AG04450 (cell line): ENCODE results near the gene DROSHA. TPM values are rescaled to one million over a fixed set of nuclear protein-coding genes. Genes with fewer than 3 reads are reported as not detected.

ENCODE experiments used
- CTCF ChIA-PET: fragments of 300-600, 350-600 bp; formaldehyde crosslinking; extraction: SDS; loops from one replicate; lab custom pipeline; 2022; ENCODE audit warnings: antibody characterized with exemption, inconsistent platforms; lab: Charles Lee
- POLR2A ChIA-PET: fragments of 350-600 bp; formaldehyde crosslinking; extraction: SDS; loops from one replicate; lab custom pipeline; 2021; ENCODE audit warnings: antibody characterized with exemption, inconsistent platforms; lab: Yijun Ruan, JAX
- DNase-seq: peaks from one replicate; pipeline ENCODE4 v3.0.0-alpha.2; 2011; ENCODE audit warnings: low read depth, low spot score
- H3K27ac ChIP-seq: one replicate; pipeline ENCODE4 v1.5.1; 2012; ENCODE audit warnings: low read depth, low read length, control low read depth
- H3K27me3 ChIP-seq: one replicate; pipeline ENCODE4 v1.6.0; 2012; ENCODE audit warnings: low read length; ENCODE audit not compliant: control insufficient read depth, insufficient read depth
- H3K4me3 ChIP-seq: 2 replicates; pipeline ENCODE4 v1.5.1; 2011; ENCODE audit warnings: mild to moderate bottlenecking, low read depth, low read length, control low read depth
- H3K9me3 ChIP-seq: 2 replicates; pipeline ENCODE4 v1.5.1; 2012; ENCODE audit warnings: low read length; ENCODE audit not compliant: control insufficient read depth, insufficient read depth
- polyA plus RNA-seq: library from polyadenylated mRNA; depleted of rRNA; stranded (reverse); fragments of >200 nt; gene quantifications from 2 replicates; pipeline ENCODE4 v1.2.3, GENCODE V29; 2011
- TF ChIP-seq, protein P1 (sequence below): IDR thresholded peaks from 2 replicates; pipeline ENCODE4 v1.5.1; 2011; ENCODE audit warnings: low read depth, low read length, control low read depth, inconsistent platforms

DROSHA gene
- polyA plus RNA-seq, 1 experiment: 65.0 TPM

DNA sequence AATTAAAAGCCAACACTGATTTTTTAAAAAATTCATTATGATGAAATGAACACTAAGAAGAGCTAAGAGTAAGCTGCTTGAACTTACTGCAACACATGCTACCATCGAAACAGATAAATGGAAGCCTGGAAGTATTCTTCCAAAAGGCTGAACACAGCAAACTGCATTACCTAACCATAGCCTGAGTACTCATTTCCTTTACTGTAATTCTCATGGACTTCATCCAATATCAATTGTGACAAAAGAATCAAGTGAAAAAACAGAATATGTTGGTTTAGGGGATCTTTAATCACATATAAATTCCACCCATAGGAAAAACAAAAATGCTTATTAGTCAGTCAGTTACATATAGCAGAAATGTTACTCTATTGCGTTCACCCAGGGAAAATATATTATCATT lies 68.5 kb downstream of the DROSHA start:
- no peak overlapping the region for H3K4me3 ChIP-seq
- H3K27me3 ChIP-seq: no peaks in the 10 kb centered on the region
- TF ChIP-seq, protein P1, sequence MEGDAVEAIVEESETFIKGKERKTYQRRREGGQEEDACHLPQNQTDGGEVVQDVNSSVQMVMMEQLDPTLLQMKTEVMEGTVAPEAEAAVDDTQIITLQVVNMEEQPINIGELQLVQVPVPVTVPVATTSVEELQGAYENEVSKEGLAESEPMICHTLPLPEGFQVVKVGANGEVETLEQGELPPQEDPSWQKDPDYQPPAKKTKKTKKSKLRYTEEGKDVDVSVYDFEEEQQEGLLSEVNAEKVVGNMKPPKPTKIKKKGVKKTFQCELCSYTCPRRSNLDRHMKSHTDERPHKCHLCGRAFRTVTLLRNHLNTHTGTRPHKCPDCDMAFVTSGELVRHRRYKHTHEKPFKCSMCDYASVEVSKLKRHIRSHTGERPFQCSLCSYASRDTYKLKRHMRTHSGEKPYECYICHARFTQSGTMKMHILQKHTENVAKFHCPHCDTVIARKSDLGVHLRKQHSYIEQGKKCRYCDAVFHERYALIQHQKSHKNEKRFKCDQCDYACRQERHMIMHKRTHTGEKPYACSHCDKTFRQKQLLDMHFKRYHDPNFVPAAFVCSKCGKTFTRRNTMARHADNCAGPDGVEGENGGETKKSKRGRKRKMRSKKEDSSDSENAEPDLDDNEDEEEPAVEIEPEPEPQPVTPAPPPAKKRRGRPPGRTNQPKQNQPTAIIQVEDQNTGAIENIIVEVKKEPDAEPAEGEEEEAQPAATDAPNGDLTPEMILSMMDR: no peak
- POLR2A ChIA-PET: no interaction called here
- CTCF ChIA-PET: no interaction called here
- no peak for DNase-seq
- H3K27ac ChIP-seq: no peak overlapping the region
- H3K9me3 ChIP-seq: no peaks in the 10 kb centered on the region

DNA sequence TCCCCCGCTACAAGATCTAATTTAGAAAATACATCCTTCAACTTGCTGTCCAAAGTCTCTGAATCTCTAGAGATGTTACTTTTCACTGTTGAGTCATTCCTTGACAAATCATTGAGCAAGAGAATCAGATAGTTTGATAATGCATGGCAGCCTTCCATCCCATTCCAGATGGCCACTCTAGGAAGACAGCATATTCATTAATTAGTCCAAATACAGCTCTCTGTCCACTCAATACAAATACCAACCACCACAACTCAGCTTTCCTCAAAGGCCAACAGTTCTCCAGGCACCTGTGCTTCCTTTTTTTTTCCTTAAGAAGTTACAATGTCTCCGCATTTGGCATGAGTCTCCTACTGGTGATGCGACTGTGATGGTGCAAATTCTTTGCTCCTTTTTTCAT lies 72.3 kb downstream of the DROSHA start:
- no peak overlapping the region for H3K4me3 ChIP-seq
- TF ChIP-seq, protein P1: no peak
- CTCF ChIA-PET: no interaction called here
- H3K27ac ChIP-seq: no peak overlapping the region
- POLR2A ChIA-PET: no interaction called here
- peaks cover 7% of the 10 kb centered on the region for H3K9me3 ChIP-seq
- H3K27me3 ChIP-seq: no peaks in the 10 kb centered on the region
- DNase-seq: no peak

DNA sequence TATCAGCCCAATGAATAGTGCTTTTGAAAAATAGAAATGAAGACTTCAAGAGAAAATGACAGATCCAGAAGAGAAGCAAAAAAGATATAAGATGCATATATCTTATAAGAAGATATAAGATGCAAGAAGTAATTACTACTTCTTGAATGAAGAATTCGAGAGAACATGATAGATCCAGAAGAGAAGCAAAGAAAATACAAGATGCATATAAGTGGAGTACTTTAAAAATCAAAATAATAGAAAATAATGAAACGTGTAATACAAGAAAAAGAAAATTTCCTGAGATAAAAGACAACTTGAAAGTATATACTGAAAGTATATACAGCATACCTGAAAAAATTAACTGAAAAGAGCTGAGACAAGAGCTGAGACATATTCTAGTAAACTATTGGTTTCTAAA lies 76.7 kb downstream of the DROSHA start:
- TF ChIP-seq, protein P1: no peak
- DNase-seq: no peak
- no peak overlapping the region for H3K4me3 ChIP-seq
- ChIA-PET POLR2A (no interaction called here), CTCF (interaction anchor here (0.7 kb wide), 1 partner anchor 38 kb away, joined by 5 read pairs; no protein-coding TSS in a partner anchor)
- H3K27me3 ChIP-seq: no peaks in the 10 kb centered on the region
- no peak overlapping the region for H3K27ac ChIP-seq
- peaks cover 9% of the 10 kb centered on the region for H3K9me3 ChIP-seq

DNA sequence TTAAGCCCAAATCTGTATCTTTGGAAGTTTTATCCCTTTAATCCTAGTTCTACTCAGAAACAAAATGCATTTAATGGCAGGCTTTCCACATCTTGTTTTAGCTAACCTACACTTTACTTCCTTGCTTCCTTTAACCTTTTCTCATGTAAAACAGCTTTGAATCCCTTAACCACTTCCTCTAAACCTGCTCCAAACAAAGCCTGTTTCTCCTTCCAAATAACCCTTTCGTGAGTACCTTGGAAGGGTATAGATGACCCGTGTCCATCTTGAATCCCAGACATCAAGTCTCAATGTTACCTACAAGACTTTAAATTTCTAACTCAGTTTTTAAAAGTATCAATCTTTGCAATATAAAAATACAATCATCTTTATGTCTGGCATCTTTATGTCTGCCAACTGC lies 78.4 kb downstream of the DROSHA start:
- TF ChIP-seq, protein P1: no peak
- CTCF ChIA-PET: interaction anchor here (0.7 kb wide), 1 partner anchor 639 kb away, joined by 3 read pairs; no protein-coding TSS in a partner anchor
- Histone ChIP-seq H3K27ac (no peak overlapping the region), H3K4me3 (no peak overlapping the region), H3K27me3 (no peaks in the 10 kb centered on the region), H3K9me3 (peaks cover 9% of the 10 kb centered on the region)
- no peak for DNase-seq
- POLR2A ChIA-PET: no interaction called here

DNA sequence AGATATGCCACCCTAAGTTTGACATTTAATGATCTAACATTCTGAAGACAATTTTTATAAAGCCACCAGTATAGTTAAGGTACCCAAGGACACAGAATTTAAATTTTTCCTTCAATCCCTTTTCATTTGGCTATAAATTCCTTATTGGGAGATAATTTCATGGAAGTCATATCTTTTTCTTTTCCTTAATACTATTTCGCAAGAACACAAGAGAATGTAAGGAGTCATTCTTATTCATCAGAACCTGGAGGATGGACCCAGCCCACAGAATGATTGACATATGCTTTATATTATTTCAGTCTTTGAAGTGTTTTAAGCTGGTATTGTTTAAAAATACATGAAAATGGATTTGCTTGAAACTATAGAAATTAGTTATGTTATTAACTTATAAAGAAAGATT lies 79.6 kb downstream of the DROSHA start:
- no peak overlapping the region for H3K4me3 ChIP-seq
- ChIA-PET POLR2A (no interaction called here), CTCF (interaction anchor here (1.2 kb wide), 1 partner anchor 220 kb away, joined by 4 read pairs; no protein-coding TSS in a partner anchor)
- no peak overlapping the region for H3K27ac ChIP-seq
- no peaks in the 10 kb centered on the region for H3K27me3 ChIP-seq
- H3K9me3 ChIP-seq: peaks cover 9% of the 10 kb centered on the region
- DNase-seq: no peak
- TF ChIP-seq, protein P1: no peak
